ENCODE measurements around the gene CLEC18C.
"Not testable (repeated sequence)": the region's sequence is repeated elsewhere in the genome, so short reads cannot be mapped to it uniquely, and the experiment has no call there.

CLEC18C gene

GRCh38 chr16:70173212-70173837 is at the start of gene CLEC18C:
Gene CLEC18C (plus strand): TSS chr16:70173787. CDS start chr16:70174279, 492 bp downstream.
- DNase-seq (ENCODE audit: low read depth) = not testable (repeated sequence)

- not testable (repeated sequence) for DNase-seq (ENCODE audit: low read depth)
These were observed 49.8 kb upstream of the CLEC18C start for GRCh38 chr16:70123822-70124221.

GRCh38 chr16:70126226-70126625 is 47.4 kb upstream of the CLEC18C start:
- DNase-seq (ENCODE audit: low read depth) = not testable (repeated sequence)

DNA sequence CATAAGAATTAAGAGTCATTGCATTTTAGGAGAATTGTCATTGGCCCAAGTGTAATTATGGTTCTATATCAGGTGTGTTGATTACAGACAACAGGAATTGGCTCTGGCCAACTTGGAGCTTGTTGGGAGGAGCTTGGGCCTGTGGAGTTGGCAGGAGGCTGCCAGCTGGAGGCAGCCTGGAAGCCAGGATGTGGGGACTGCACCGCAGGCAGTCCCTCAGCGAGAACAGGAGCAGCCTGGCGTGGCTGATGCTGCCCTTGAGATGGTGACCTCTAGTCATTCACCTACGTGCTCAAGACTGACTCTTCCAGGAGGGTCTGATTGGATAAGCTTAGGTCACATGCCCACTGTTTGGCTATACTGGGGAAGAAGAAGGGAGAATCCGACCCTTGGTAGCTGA is 45.9 kb upstream of the CLEC18C start:
- DNase-seq (ENCODE audit: low read depth) = not testable (repeated sequence)

- not testable (repeated sequence) for DNase-seq (ENCODE audit: low read depth)
These were observed 44.7 kb upstream of the CLEC18C start for GRCh38 chr16:70128844-70129243.

DNA sequence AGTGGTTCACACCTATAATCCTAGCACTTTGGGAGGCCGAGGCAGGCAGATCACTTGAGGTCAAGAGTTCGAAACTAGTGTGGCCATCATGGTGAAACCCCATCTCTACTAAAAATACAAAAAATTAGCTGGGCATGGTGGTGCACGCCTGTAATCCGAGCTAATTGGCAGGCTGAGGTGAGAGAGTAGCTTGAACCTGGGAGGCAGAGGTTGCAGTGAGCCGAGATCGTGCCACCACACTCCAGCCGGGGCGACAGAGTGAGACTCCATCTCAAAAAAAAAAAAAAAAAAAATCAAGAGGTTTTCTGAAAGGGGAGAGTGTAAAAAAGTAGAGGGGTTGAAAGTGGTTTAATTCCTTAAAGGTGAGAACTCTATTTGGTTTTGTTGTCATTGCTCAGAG is 37.8 kb upstream of the CLEC18C start:
- not testable (repeated sequence) for DNase-seq (ENCODE audit: low read depth)

GRCh38 chr16:70136595-70136994 is 37.0 kb upstream of the CLEC18C start:
- DNase-seq (ENCODE audit: low read depth) = not testable (repeated sequence)

- not testable (repeated sequence) for DNase-seq (ENCODE audit: low read depth)
These were observed 30.8 kb upstream of the CLEC18C start for GRCh38 chr16:70142739-70143138.

DNA sequence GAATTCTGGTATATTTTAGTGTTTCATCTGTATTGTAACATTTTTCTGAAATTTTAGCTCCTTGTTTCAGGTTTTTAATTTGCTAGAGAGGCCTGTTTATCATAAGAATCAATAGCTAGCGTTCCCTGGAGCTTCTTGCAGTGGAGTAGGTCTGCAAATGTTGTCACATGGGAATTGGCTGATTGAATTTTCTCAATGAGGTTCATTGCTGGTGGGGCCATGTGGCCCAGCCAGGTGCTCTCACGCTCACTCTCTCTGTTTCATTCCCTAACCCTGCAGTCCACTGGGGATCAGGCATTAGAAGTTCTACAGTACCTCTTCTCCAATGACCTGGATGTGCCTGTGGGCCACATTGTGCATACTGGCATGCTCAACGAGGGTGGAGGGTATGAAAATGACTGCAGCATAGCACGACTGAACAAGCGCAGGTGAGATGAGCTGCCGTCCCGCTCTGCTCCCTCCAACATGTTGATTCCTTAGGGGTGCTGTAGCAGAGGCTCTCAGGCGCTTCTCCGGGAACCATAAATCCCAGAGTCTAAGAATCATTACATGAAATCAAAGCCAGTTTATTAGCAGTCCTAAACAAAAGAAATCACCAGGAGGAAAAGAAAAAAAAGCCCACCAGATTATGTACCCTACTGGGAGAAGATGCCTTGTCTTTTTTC is 30.2 kb upstream of the CLEC18C start:
- DNase-seq (ENCODE audit: low read depth) = not testable (repeated sequence)

- DNase-seq (ENCODE audit: low read depth) = not testable (repeated sequence)
These were observed 25.7 kb upstream of the CLEC18C start for GRCh38 chr16:70147853-70148252.

- DNase-seq (ENCODE audit: low read depth) = not testable (repeated sequence)
These were observed 25.1 kb upstream of the CLEC18C start for GRCh38 chr16:70148453-70148852.

DNA sequence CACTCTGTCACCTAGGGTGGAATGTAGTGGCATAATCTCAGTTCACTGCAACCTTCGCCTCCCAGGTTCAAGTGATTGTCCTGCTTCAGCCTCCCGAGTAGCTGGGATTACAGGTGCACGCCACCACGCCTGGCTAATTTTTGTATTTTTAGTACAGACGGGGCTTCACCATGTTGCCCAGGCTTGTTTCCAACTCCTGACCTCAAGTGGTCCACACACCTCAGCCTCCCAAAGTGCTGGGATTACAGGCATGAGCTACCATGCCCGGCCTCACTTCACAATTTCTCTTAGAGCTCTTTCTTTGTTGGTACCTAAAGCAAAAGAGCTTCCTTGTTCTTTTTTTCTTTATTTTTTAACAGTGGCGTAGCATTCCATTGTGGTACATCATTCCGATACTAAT is 24.3 kb upstream of the CLEC18C start:
- DNase-seq (ENCODE audit: low read depth) = not testable (repeated sequence)

- DNase-seq (ENCODE audit: low read depth) = no peak
These were observed 22.2 kb upstream of the CLEC18C start for GRCh38 chr16:70151391-70151790.

- no peak for DNase-seq (ENCODE audit: low read depth)
These were observed 21.6 kb upstream of the CLEC18C start for GRCh38 chr16:70151941-70152509.

DNA sequence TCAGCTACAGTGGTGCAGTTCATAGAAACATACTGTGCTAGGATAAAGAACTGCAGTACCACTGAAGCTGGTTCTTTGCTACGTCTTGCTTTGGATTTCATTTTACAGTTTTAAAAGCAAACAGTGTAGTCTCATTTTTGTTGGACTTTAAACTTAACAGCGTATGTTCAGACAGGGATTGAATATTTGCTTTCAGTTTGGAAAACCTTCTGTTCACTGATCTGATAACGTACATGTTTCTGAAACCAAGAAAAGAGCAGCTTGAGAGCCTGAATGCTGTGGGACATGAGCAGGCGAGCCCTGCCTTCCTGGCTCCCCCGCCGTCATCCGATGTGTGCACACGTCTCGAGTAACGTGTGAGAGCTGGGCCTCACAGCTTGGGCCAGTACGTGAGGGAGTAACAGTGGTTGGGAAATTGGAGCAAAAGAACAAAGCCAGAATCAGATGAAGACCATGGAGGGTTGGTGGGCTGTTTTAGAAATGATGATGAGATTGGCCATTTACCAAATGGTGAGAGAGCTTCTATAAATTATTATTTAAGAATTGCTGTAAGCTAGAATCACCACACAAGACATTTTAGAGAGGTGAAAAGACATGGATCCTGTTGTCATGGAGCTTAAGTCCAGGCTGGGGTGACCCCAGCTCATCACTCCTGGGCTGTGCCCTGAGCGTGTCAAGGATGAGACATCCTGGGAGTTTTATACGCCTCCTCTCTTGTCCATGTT is 20.8 kb upstream of the CLEC18C start:
- no peak for DNase-seq (ENCODE audit: low read depth)

DNA sequence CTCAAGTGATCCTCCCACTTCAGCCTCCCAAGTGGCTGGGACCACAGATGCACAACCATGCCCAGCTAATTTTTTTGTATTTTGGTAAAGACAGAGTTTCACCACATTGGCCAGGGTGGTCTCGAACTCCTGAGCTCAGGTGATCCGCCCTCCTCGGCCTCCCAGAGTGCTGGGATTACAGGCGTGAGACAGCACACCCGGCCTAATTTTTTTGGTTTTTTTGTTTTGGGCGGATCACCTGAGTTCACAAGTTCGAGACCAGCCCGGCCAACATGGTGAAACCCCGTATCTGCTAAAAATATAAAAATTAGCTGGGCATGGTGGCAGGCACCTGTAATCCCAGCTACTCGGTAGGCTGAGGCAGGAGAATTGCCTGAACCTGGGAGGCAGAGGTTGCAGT is 18.9 kb upstream of the CLEC18C start:
- not testable (repeated sequence) for DNase-seq (ENCODE audit: low read depth)

DNA sequence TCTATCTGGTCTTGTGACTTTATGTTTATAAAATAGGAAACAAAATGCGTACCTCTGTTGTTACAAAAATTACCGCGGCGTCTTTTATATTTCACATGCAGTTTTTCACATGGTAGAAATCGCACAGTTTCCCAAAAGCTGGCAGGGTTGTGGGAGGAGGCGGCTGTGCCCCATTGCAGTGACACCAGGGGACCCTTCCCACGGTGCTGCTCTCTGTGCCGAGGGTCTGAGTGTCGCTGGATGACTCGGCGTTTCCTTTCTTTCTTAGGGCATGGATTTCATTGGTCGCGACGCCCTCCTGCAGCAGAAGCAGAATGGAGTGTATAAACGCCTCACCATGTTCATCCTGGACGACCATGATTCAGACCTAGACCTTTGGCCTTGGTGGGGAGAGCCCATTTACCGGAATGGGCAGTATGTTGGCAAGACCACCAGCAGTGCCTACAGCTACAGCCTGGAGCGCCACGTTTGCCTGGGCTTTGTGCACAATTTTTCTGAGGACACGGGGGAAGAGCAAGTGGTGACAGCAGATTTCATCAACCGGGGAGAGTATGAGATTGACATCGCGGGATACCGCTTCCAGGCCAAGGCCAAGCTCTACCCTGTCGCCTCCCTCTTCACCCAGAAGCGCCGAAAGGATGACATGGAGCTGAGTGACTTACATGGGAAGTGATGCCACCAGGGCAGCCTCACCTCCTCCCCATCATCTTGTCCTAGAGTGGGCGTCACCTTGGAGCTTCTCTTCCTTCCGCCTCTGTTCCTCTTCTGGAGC is 17.2 kb upstream of the CLEC18C start:
- no peak for DNase-seq (ENCODE audit: low read depth)

GRCh38 chr16:70157105-70157476 is 16.5 kb upstream of the CLEC18C start:
- no peak for DNase-seq (ENCODE audit: low read depth)

GRCh38 chr16:70157477-70158260 is 15.9 kb upstream of the CLEC18C start:
- DNase-seq (ENCODE audit: low read depth) = no peak

DNA sequence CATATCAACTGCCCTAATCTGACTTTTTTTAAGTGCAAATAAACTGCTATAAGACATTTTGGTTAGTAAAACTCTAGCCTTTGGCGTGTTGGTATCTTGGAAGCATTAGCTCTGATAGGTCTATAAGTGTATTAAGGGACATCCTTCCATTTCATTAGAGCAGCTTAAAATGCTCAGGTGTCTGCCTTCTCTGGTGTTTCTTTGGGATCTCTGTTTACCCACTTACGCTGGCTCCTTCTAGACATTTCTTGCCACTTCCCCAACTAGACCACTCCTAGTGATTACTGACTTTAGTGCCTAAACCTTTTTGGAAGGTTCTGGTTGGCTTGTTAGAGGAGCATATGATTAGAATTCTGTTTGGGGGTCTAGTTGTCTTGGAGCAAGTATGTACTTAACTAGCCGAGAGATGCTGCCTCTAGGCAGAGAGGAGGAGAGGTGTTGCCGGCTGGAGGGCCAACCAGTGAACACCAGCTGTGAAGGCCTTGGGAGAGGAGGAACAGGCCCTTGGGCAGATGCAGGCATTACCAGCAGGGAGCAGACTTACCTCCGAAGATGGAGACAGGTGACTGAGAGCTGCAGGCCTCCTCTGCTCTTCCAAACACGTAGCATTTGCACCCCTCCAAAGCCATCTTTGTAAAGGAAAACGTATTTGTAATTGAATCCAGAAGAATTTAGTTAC is 15.2 kb upstream of the CLEC18C start:
- DNase-seq (ENCODE audit: low read depth) = no peak

All from activated T-cell treated with anti-CD3 and anti-CD28 coated beads for 48 hours (primary cell).